ENCODE measurements around the gene MPDZ. TPM values are rescaled to one million over a fixed set of nuclear protein-coding genes. Genes with fewer than 3 reads are reported as not detected.
A peak's percentile ranks its signal among the peaks of the same experiment; 100 is the strongest.

MPDZ gene
- total and polyA plus RNA-seq, 2 of the 4 experiments (the other 2 are of a cell fraction): 18.8 to 39.3 TPM

GRCh38 chr9:13181652-13182051, 97.8 kb downstream of the MPDZ start:
- TF ChIP-seq CTCF (conservative IDR thresholded peaks at IDR 0.05; ENCODE audit: low read depth, low read length) (no peak), CEBPB (IDR thresholded peaks at IDR 0.05; ENCODE audit: low read depth, low read length) (peak; percentile 69)
- Histone ChIP-seq H3K36me3 (ENCODE audit: control insufficient read depth, insufficient read depth, low read length) (no peaks in the 10 kb centered on the region), H2BK15ac (ENCODE audit: low read depth, low read length) (no peak overlapping the region), H2AFZ (replicated peaks; ENCODE audit: low read length, poor library complexity) (no peak overlapping the region), H3K18ac (ENCODE audit: low read depth, low read length) (no peak overlapping the region), H3K56ac (ENCODE audit: extremely low read depth, insufficient read depth, low read length) (no peak overlapping the region), H4K20me1 (ENCODE audit: insufficient read depth, low read length) (no peaks in the 10 kb centered on the region), H2AK5ac (ENCODE audit: low read depth, low read length) (no peak overlapping the region), H3K27me3 (ENCODE audit: control insufficient read depth, insufficient read depth, low read length) (no peaks in the 10 kb centered on the region), H3K4me2 (ENCODE audit: low read depth, low read length) (no peak overlapping the region), H2BK120ac (ENCODE audit: low read depth, low read length) (no peak overlapping the region), H4K8ac (ENCODE audit: low read depth in 2 of 2, low read length in 2 of 2) (no peak overlapping the region), H3K9me3 (ENCODE audit: control insufficient read depth, insufficient read depth, low read length) (no peaks in the 10 kb centered on the region), H3K79me1 (ENCODE audit: low read depth in 1 of 2, low read length in 2 of 2) (0 out of 4 replicates have a peak, but pooled peaks cover 0 to 2% of the 10 kb centered on the region in 2 experiments), H2BK5ac (ENCODE audit: low read depth, low read length, poor library complexity, severe bottlenecking) (no peak overlapping the region), H2BK20ac (ENCODE audit: low read depth, low read length) (no peak overlapping the region), H3K4me3 (ENCODE audit: insufficient read depth, low read depth, low read length) (no peak overlapping the region), H3K4me1 (ENCODE audit: control insufficient read depth, insufficient read depth, low read length) (peaks cover 2% of the 10 kb centered on the region), H3K27ac (ENCODE audit: insufficient read depth, low read length) (no peak overlapping the region), H3K23ac (ENCODE audit: low read depth, low read length) (no peak overlapping the region), H3K14ac (replicated peaks; ENCODE audit: low read depth, low read length) (no peak overlapping the region), H4K91ac (ENCODE audit: insufficient read depth, low read depth, low read length) (no peak overlapping the region), H3K9ac (ENCODE audit: low read depth, low read length) (no peak overlapping the region), H2AK9ac (replicated peaks; ENCODE audit: low read depth, low read length, poor library complexity) (no peak overlapping the region), H4K5ac (ENCODE audit: low read depth, low read length) (no peak overlapping the region), H3K9me1 (ENCODE audit: insufficient read depth, low read length) (no peaks in the 10 kb centered on the region; the same call in 1 of the 2 replicates), H3K4ac (ENCODE audit: low read depth, low read length) (no peak overlapping the region)
- POLR2A ChIA-PET (ENCODE audit: unreplicated experiment): no interaction called here
- in situ Hi-C loops (cut with MboI; ENCODE audit: low sequenced_read_pairs): no loop called here
- ATAC-seq (ENCODE audit: low read depth): peak; percentile 51
- no TSS peak for BruUV-seq (replicated peaks)
- WGBS, 2 experiments (ENCODE audit: extremely low coverage in 2 of 2, insufficient read length in 1 of 2): no CpG with 5 or more reads among the region's 2 CpGs
- DNase-seq: peak; percentile 38
- CTCF ChIA-PET: interaction anchor here (0.5 kb wide), 1 partner anchor 369 kb away, joined by 3 read pairs; no protein-coding TSS in a partner anchor
- dilution Hi-C loops (cut with HindIII; ENCODE audit: low sequenced_read_pairs, unreplicated experiment): no loop called here
- intact Hi-C loops (cut with micrococcal nuclease): loop anchor here (10.0 kb wide), 1 partner anchor 147 kb away; no protein-coding TSS in a partner anchor
